GM10248 (cell line): ENCODE results near the gene CDH10.

Source experiments
- CTCF ChIA-PET: fragments of 300-600 bp; sonication (Branson Sonifier 250); formaldehyde crosslinking; extraction: SDS; loops from one replicate; lab custom pipeline; 2021; ENCODE audit warnings: antibody characterized with exemption; lab: Yijun Ruan, JAX
- POLR2A ChIA-PET: fragments of 350-650 bp; sonication (Branson Sonifier 250); formaldehyde crosslinking; extraction: SDS; loops from one replicate; lab custom pipeline; 2020; ENCODE audit warnings: antibody characterized with exemption; lab: Yijun Ruan, JAX
- DNase-seq: peaks from one replicate; pipeline ENCODE4 v3.0.0; 2012; ENCODE audit errors: extremely low spot score
- TF ChIP-seq, protein P1 (sequence below): IDR thresholded peaks from 2 replicates; pipeline ENCODE4 v1.5.1; 2012; ENCODE audit warnings: mild to moderate bottlenecking, low read depth; ENCODE audit errors: extremely low read depth, missing control alignments, control extremely low read depth

CDH10 gene

DNA sequence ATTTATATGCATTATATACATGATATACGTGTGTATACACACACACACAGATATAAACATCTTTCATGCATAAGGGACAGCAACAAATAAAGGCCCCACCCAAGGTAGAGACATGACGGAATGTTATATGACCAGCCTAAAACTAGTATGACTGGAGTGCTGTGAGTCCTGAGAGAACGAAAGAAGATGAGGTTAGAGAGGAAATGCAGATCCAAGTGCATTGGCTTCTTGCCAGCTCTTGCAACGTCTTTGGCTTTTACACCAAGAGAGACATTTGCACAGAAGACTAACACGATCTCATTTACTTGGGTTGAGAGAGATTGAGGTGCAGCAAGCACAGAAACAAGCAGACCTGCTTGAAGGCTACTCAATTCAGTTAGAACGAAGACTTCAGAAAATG is 23.0 kb downstream of the CDH10 start:
- no peak for DNase-seq
- TF ChIP-seq, protein P1, sequence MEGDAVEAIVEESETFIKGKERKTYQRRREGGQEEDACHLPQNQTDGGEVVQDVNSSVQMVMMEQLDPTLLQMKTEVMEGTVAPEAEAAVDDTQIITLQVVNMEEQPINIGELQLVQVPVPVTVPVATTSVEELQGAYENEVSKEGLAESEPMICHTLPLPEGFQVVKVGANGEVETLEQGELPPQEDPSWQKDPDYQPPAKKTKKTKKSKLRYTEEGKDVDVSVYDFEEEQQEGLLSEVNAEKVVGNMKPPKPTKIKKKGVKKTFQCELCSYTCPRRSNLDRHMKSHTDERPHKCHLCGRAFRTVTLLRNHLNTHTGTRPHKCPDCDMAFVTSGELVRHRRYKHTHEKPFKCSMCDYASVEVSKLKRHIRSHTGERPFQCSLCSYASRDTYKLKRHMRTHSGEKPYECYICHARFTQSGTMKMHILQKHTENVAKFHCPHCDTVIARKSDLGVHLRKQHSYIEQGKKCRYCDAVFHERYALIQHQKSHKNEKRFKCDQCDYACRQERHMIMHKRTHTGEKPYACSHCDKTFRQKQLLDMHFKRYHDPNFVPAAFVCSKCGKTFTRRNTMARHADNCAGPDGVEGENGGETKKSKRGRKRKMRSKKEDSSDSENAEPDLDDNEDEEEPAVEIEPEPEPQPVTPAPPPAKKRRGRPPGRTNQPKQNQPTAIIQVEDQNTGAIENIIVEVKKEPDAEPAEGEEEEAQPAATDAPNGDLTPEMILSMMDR: no peak
- POLR2A ChIA-PET: no interaction called here
- CTCF ChIA-PET: no interaction called here

GRCh38 chr5:24616566-24616965 is 28.2 kb downstream of the CDH10 start:
- CTCF ChIA-PET: no interaction called here

DNA sequence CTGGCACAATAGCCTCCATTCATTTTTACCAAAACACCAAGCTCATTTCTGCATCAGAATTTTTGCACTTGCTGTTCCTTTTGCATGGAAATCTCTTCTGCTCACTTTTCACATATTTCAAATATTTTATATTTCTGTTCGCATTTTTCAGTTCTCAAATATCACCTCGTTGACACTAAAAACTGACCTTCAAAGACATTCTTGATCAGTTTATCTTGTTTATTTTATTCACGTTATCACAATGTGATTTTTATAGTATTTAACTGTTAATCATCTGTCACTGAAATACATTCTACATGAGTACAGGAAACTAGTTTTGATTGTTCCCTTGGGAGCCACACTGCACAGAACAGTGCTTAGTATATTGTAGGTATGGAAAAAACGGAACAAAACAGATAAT is 29.6 kb downstream of the CDH10 start:
- no peak for DNase-seq
- ChIA-PET CTCF (interaction anchor here (1.1 kb wide), 1 partner anchor 11 kb away, joined by 3 read pairs; no protein-coding TSS in a partner anchor), POLR2A (no interaction called here)
- TF ChIP-seq, protein P1: no peak

More at GRCh38 chr5:24616566-24616965, 28.2 kb downstream of the CDH10 start:
- TF ChIP-seq, protein P1: no peak
- DNase-seq: no peak
- POLR2A ChIA-PET: no interaction called here

- ChIA-PET CTCF (interaction anchor here (0.8 to 1.7 kb wide), 2 partner anchors 12 to 42 kb away, joined by 4 read pairs; no protein-coding TSS in a partner anchor), POLR2A (no interaction called here)
- no peak for DNase-seq
- TF ChIP-seq, protein P1: no peak
These were observed 35.1 kb downstream of the CDH10 start for GRCh38 chr5:24609706-24610105.

DNA sequence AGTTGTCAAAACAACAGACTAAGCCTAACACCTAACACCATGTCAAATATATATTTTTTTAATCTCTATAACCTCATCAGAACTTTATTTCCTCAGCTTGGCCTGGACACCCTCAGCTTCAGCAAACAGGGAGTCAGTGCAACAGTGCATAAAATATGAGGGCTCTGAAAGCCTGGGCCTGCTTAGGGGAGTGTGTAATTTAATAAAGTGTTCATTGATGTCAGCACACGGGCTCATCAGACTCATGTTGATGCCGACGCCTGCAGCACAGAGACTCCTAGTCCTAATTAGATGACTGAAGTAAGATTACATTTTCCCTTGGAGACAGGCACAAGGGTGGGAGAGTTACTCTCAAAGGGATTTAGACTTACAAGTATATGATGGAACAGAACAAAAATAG is 37.8 kb downstream of the CDH10 start:
- TF ChIP-seq, protein P1: no peak
- no peak for DNase-seq
- CTCF ChIA-PET: no interaction called here
- POLR2A ChIA-PET: no interaction called here

DNA sequence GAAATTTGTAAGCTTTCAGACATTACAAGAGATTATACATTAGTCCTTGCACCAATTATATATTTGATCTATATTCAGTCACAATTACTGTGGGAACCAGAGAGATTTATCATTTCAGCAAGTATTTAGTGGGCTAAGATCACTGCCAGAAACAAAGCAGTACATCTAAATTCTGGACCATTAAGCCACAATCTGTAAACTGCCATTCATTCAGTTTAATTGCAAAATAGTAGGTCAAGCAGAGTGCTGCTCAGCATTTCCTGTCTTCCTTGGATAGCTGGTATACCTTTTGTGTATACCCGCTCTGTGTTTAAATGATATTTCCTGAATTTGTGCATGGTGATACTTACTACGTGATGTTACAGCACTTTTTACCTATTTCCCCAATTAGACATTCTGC is 42.6 kb downstream of the CDH10 start:
- ChIA-PET POLR2A (no interaction called here), CTCF (interaction anchor here (1.3 kb wide), 1 partner anchor 12 kb away, joined by 5 read pairs; no protein-coding TSS in a partner anchor)
- no peak for DNase-seq
- TF ChIP-seq, protein P1: no peak

- TF ChIP-seq, protein P1: no peak
- CTCF ChIA-PET: no interaction called here
- no peak for DNase-seq
- POLR2A ChIA-PET: no interaction called here
These were observed 45.8 kb downstream of the CDH10 start for GRCh38 chr5:24598956-24599355.
